Measurements from ENCODE around the gene CDH15.

GRCh38 chr16:89198417-89199240 lies 27.1 kb downstream of the CDH15 start:
- TF ChIP-seq, protein P1, sequence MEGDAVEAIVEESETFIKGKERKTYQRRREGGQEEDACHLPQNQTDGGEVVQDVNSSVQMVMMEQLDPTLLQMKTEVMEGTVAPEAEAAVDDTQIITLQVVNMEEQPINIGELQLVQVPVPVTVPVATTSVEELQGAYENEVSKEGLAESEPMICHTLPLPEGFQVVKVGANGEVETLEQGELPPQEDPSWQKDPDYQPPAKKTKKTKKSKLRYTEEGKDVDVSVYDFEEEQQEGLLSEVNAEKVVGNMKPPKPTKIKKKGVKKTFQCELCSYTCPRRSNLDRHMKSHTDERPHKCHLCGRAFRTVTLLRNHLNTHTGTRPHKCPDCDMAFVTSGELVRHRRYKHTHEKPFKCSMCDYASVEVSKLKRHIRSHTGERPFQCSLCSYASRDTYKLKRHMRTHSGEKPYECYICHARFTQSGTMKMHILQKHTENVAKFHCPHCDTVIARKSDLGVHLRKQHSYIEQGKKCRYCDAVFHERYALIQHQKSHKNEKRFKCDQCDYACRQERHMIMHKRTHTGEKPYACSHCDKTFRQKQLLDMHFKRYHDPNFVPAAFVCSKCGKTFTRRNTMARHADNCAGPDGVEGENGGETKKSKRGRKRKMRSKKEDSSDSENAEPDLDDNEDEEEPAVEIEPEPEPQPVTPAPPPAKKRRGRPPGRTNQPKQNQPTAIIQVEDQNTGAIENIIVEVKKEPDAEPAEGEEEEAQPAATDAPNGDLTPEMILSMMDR (IDR thresholded peaks at IDR 0.05; ENCODE audit: low read length), result no peak
- no peak for TF ChIP-seq EZH2 (optimal IDR thresholded peaks at IDR 0.05; ENCODE audit: low read depth, low read length)
